Measurements from ENCODE around the gene RAPGEF3.

Gene RAPGEF3

GRCh38 chr12:47717443-47718193, 41.1 kb downstream of the RAPGEF3 start:
- peak; percentile 44 for DNase-seq

- DNase-seq = no peak
Observed at GRCh38 chr12:47717046-47717442, 41.6 kb downstream of the RAPGEF3 start.

- DNase-seq = no peak
Observed at GRCh38 chr12:47715877-47716548, 42.7 kb downstream of the RAPGEF3 start.

GRCh38 chr12:47715393-47715876, 43.2 kb downstream of the RAPGEF3 start:
- DNase-seq = peak; percentile 79

- DNase-seq = no peak
Observed at GRCh38 chr12:47714826-47715386, 43.8 kb downstream of the RAPGEF3 start.

- DNase-seq = no peak
Observed at GRCh38 chr12:47712171-47712570, 46.5 kb downstream of the RAPGEF3 start.

- no peak for DNase-seq
Observed at GRCh38 chr12:47711448-47711847, 47.2 kb downstream of the RAPGEF3 start.

GRCh38 chr12:47710278-47710677, 48.4 kb downstream of the RAPGEF3 start:
- DNase-seq = no peak

- no peak for DNase-seq
Observed at GRCh38 chr12:47709671-47710070, 49.0 kb downstream of the RAPGEF3 start.

GRCh38 chr12:47709237-47709636, 49.4 kb downstream of the RAPGEF3 start:
- no peak for DNase-seq

GRCh38 chr12:47707905-47708543, 50.7 kb downstream of the RAPGEF3 start:
- DNase-seq = peak; percentile 10

GRCh38 chr12:47707355-47707754, 51.3 kb downstream of the RAPGEF3 start:
- DNase-seq = no peak

GRCh38 chr12:47705566-47706425, 52.9 kb downstream of the RAPGEF3 start, which contains the start of gene RPAP3:
RPAP3 (minus strand) TSS chr12:47706030; CDS start chr12:47702840, 3,190 bp downstream.
- peak; percentile 90 for DNase-seq

- no peak for DNase-seq
Observed at GRCh38 chr12:47705229-47705565, 53.5 kb downstream of the RAPGEF3 start.

GRCh38 chr12:47704719-47705118, 54.0 kb downstream of the RAPGEF3 start:
- DNase-seq = no peak

- no peak for DNase-seq
Observed at GRCh38 chr12:47700263-47700662, 58.4 kb downstream of the RAPGEF3 start.

GRCh38 chr12:47698631-47699030, 60.0 kb downstream of the RAPGEF3 start:
- DNase-seq = no peak

- peak; percentile 10 for DNase-seq
Observed at GRCh38 chr12:47698055-47698454, 60.6 kb downstream of the RAPGEF3 start.

GRCh38 chr12:47689215-47689614, 69.5 kb downstream of the RAPGEF3 start:
- DNase-seq = no peak

GRCh38 chr12:47687636-47688035, 71.0 kb downstream of the RAPGEF3 start:
- DNase-seq = no peak

GRCh38 chr12:47686645-47687240, 71.9 kb downstream of the RAPGEF3 start:
- no peak for DNase-seq
